ENCODE data around the gene ALOX15. TPM values are rescaled to one million over a fixed set of nuclear protein-coding genes. Genes with fewer than 3 reads are reported as not detected.

The ALOX15 gene
- total RNA-seq, 1 experiment from 2014 or later, result 0.50 TPM

GRCh38 chr17:4587195-4587594 is 54.3 kb downstream of the ALOX15 start:
- peaks cover 24% of the 10 kb centered on the region for H3K36me3 Mint-ChIP-seq (ENCODE audit: insufficient read depth, unreplicated experiment)
- no peak overlapping the region for H3K4me3 ChIP-seq (ENCODE audit: low read depth, low read length)
- intact Hi-C loops (cut with micrococcal nuclease; ENCODE audit: unreplicated experiment), result no loop called here
- H3K4me1 Mint-ChIP-seq (ENCODE audit: low read depth, unreplicated experiment), result peaks cover 20% of the 10 kb centered on the region
- DNase-seq, result no peak
- no peaks in the 10 kb centered on the region for H3K9me3 Mint-ChIP-seq (ENCODE audit: unreplicated experiment)
- CTCF ChIA-PET, result no interaction called here
- H3K27ac Mint-ChIP-seq (ENCODE audit: unreplicated experiment), result no peak overlapping the region
- H3K4me3 Mint-ChIP-seq (ENCODE audit: unreplicated experiment), result no peak overlapping the region
- TF ChIP-seq CTCF (IDR thresholded peaks at IDR 0.05; ENCODE audit: insufficient read depth in 1 of 2, low read depth in 1 of 2, low read length in 1 of 2, severe bottlenecking in 1 of 2, unreplicated experiment in 1 of 2), result no peak
- no peaks in the 10 kb centered on the region for H3K36me3 ChIP-seq (ENCODE audit: control insufficient read depth, insufficient read depth, low read length)
- no peaks in the 10 kb centered on the region for H3K9me3 ChIP-seq
- no peaks in the 10 kb centered on the region for H3K27me3 Mint-ChIP-seq (ENCODE audit: insufficient read depth, unreplicated experiment)
- no peaks in the 10 kb centered on the region for H3K27me3 ChIP-seq (replicated peaks; ENCODE audit: control insufficient read depth, insufficient read depth, low read length)
- no TSS peak for BruUV-seq (replicated peaks)
- POLR2A ChIA-PET, result interaction anchor here (0.6 kb wide), 1 partner anchor 83 kb away, joined by 3 read pairs; no protein-coding TSS in a partner anchor
- H3K4me1 ChIP-seq, result peaks cover 22% of the 10 kb centered on the region; the same call in 1 of the 2 replicates

GRCh38 chr17:4586043-4586442 is 55.4 kb downstream of the ALOX15 start:
- ChIA-PET CTCF (no interaction called here), POLR2A (no interaction called here)
- TF ChIP-seq CTCF (IDR thresholded peaks at IDR 0.05; ENCODE audit: insufficient read depth in 1 of 2, low read depth in 1 of 2, low read length in 1 of 2, severe bottlenecking in 1 of 2, unreplicated experiment in 1 of 2), result no peak
- H3K4me3 ChIP-seq (ENCODE audit: low read depth, low read length), result peak overlapping the region; percentile 71
- TSS peak; percentile 43 for BruUV-seq (replicated peaks)
- H3K27me3 ChIP-seq (replicated peaks; ENCODE audit: control insufficient read depth, insufficient read depth, low read length), result no peaks in the 10 kb centered on the region
- intact Hi-C loops (cut with micrococcal nuclease; ENCODE audit: unreplicated experiment), result no loop called here
- peak overlapping the region; percentile 84 for H3K4me3 Mint-ChIP-seq (ENCODE audit: unreplicated experiment)
- H3K27ac Mint-ChIP-seq (ENCODE audit: unreplicated experiment), result peak overlapping the region; percentile 60
- no peaks in the 10 kb centered on the region for H3K9me3 ChIP-seq
- H3K36me3 ChIP-seq (ENCODE audit: control insufficient read depth, insufficient read depth, low read length), result no peaks in the 10 kb centered on the region
- peaks cover 23% of the 10 kb centered on the region for H3K36me3 Mint-ChIP-seq (ENCODE audit: insufficient read depth, unreplicated experiment)
- H3K4me1 Mint-ChIP-seq (ENCODE audit: low read depth, unreplicated experiment), result peaks cover 20% of the 10 kb centered on the region
- no peaks in the 10 kb centered on the region for H3K9me3 Mint-ChIP-seq (ENCODE audit: unreplicated experiment)
- no peaks in the 10 kb centered on the region for H3K27me3 Mint-ChIP-seq (ENCODE audit: insufficient read depth, unreplicated experiment)
- no peak for DNase-seq
- peaks cover 22% of the 10 kb centered on the region; the same call in 1 of the 2 replicates for H3K4me1 ChIP-seq

- peaks cover 22% of the 10 kb centered on the region; the same call in 1 of the 2 replicates for H3K4me1 ChIP-seq
- POLR2A ChIA-PET, result no interaction called here
- Mint-ChIP-seq H3K4me3 (ENCODE audit: unreplicated experiment) (peak overlapping the region; percentile 84), H3K27me3 (ENCODE audit: insufficient read depth, unreplicated experiment) (no peaks in the 10 kb centered on the region), H3K4me1 (ENCODE audit: low read depth, unreplicated experiment) (peaks cover 19% of the 10 kb centered on the region), H3K9me3 (ENCODE audit: unreplicated experiment) (no peaks in the 10 kb centered on the region), H3K27ac (ENCODE audit: unreplicated experiment) (peak overlapping the region; percentile 41), H3K36me3 (ENCODE audit: insufficient read depth, unreplicated experiment) (peaks cover 19% of the 10 kb centered on the region)
- no peaks in the 10 kb centered on the region for H3K27me3 ChIP-seq (replicated peaks; ENCODE audit: control insufficient read depth, insufficient read depth, low read length)
- TF ChIP-seq CTCF (IDR thresholded peaks at IDR 0.05; ENCODE audit: insufficient read depth in 1 of 2, low read depth in 1 of 2, low read length in 1 of 2, severe bottlenecking in 1 of 2, unreplicated experiment in 1 of 2), result no peak
- peak overlapping the region; percentile 71 for H3K4me3 ChIP-seq (ENCODE audit: low read depth, low read length)
- DNase-seq, result no peak
- no peaks in the 10 kb centered on the region for H3K9me3 ChIP-seq
- no TSS peak for BruUV-seq (replicated peaks)
- CTCF ChIA-PET, result no interaction called here
- intact Hi-C loops (cut with micrococcal nuclease; ENCODE audit: unreplicated experiment), result loop anchor here (2.0 kb wide), 1 partner anchor 19 kb away; no protein-coding TSS in a partner anchor
- no peaks in the 10 kb centered on the region for H3K36me3 ChIP-seq (ENCODE audit: control insufficient read depth, insufficient read depth, low read length)
These were observed 55.9 kb downstream of the ALOX15 start for GRCh38 chr17:4585638-4585994.
